DMS114 treated with DMSO at 0.1 percent for 48 hours (cell line): ENCODE results near the gene LST1.
A peak's percentile ranks its signal among the peaks of the same experiment; 100 is the strongest.

Experiments
- DNase-seq: peaks from one replicate; lab custom pipeline; 2025; ENCODE audit not compliant: unreplicated experiment; lab: John Stamatoyannopoulos, UW

LST1 gene

DNA sequence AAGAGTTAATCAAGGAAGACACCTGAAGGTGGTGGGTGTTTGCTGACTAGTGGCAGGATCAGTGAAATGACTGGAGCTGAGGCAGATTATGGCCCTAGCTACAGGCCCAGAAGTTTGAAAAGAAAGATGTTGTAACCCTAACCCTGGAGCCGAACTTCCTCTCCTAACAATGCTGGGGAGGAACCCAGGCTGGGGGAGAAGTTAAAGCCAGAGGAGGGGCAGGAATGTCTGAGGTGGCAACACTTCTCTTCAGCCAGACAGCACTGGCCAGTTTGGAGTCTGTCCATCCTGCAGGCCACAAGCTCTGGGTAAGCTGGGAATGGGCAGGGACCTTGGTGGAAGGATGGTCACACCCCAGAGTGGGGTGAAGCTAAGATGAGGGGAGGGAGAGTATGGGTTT lies at the start of gene LST1:
LST1 (plus strand) TSS at position 270 of the 400 bp plus-strand sequence. CDS start 1,023 bp downstream, outside the sequence.
- DNase-seq: no peak

- no peak for DNase-seq
Observed at GRCh38 chr6:31538805-31539400, 47.2 kb upstream of the LST1 start.

GRCh38 chr6:31540640-31541039 lies 45.4 kb upstream of the LST1 start:
- no peak for DNase-seq

DNA sequence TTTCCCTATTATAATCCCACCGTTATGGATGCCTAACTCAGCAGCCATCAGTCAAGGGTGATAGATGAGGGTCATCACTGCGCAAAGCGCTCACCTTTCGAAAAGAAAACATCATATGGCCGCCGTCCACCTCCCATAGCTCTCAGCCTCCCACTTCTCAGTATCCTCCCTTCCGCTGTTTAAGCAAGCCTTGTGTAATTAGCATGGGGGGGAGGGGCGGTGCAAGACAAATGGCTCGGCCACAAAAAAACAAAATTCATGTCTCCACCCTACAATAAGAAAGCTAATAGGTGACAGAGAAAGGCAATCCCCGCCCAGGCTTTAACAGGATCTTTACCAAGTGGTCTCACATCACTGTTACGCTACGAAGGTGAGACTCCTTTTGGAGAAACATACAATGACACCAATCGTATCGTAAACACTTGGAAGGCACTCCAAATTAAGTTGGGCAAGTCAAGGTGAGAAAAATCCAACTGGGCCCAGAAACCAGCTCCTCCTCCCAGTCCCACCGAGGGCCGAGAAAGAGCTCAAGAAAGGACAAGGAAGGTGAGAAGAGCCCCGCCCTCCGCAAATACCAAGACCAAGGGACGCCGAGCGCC lies 44.9 kb upstream of the LST1 start:
- no peak for DNase-seq

GRCh38 chr6:31541658-31542521 lies 44.2 kb upstream of the LST1 start, which contains the start of gene DDX39B:
Gene DDX39B (minus strand): TSS chr6:31542003. CDS start chr6:31540532, 1,471 bp downstream.
- peak; percentile 98 for DNase-seq

DNA sequence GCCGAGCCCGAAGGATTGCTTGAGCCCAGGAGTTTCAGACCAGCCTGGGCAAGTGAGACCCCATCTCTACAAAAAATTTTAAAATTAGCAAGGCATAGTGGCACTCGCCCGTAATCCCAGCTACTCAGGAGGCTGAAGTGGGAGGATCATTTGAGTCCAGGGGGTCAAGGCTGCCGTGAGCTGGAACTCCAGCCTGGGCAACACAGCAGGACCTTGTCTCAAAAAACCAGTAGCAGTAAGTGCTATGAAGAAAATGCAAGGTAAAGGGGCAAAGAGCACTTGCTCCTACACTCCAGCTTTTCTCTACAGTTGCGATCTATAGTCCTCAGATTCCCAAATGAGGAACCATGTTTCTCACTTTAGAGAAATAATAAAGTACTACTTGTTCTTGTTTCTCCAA lies 42.4 kb upstream of the LST1 start:
- no peak for DNase-seq

GRCh38 chr6:31544676-31545075 lies 41.4 kb upstream of the LST1 start:
- no peak for DNase-seq

DNA sequence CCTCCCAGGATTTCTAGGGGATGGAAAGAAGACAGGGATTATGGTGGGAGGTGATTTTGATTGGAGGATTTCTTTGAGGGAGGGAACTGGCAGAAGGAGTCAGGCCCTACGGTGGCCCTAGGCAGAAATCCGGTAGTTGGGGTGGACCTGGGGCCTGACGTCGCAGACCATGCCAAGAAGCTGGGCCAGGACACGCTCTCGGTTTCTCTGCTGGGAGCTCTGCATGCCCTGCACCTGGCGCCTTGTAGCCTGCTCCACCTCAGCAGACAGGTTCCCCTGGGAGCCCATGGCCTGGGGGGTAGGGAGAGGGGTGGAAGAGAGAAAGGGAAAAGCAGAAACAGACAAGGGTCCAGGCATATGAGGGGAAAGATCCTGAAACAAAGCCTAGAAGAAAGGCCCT lies 40.8 kb upstream of the LST1 start:
- DNase-seq: no peak

- DNase-seq: peak; percentile 91
Observed at GRCh38 chr6:31546339-31546957, 39.6 kb upstream of the LST1 start, which contains the start of gene ATP6V1G2. Gene ATP6V1G2 (minus strand): TSS chr6:31546608. CDS start chr6:31546559, 49 bp downstream.

- peak; percentile 99 for DNase-seq
Observed at GRCh38 chr6:31546958-31547726, 38.9 kb upstream of the LST1 start, which contains the start of gene NFKBIL1. Gene NFKBIL1 (plus strand): TSS chr6:31547608. CDS start chr6:31547695, 87 bp downstream.

GRCh38 chr6:31547727-31548543 lies 38.1 kb upstream of the LST1 start:
- no peak for DNase-seq

- DNase-seq: no peak
Observed at GRCh38 chr6:31548544-31548873, 37.6 kb upstream of the LST1 start.

GRCh38 chr6:31551371-31551770 lies 34.7 kb upstream of the LST1 start:
- peak; percentile 62 for DNase-seq

DNA sequence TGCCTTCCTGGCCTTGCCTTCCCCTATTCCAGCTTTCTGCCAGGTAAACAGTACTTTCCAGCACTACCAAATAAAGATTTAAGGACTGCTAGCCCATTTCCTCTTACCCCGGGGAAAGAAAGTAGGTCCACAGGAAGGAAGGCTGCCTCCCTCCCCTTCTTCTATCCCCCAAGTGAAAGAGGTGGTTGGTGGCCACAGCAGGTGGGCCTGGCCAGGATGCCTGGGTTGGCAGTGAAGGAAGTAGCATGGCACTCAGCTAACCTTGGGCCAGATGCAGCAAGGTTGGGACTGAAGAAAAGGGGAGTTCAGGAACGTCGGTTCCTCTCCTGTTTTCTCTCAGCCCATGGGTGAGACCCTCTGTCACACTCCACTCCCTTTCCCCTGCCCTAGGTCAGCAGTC lies 29.8 kb upstream of the LST1 start:
- DNase-seq: no peak

DNA sequence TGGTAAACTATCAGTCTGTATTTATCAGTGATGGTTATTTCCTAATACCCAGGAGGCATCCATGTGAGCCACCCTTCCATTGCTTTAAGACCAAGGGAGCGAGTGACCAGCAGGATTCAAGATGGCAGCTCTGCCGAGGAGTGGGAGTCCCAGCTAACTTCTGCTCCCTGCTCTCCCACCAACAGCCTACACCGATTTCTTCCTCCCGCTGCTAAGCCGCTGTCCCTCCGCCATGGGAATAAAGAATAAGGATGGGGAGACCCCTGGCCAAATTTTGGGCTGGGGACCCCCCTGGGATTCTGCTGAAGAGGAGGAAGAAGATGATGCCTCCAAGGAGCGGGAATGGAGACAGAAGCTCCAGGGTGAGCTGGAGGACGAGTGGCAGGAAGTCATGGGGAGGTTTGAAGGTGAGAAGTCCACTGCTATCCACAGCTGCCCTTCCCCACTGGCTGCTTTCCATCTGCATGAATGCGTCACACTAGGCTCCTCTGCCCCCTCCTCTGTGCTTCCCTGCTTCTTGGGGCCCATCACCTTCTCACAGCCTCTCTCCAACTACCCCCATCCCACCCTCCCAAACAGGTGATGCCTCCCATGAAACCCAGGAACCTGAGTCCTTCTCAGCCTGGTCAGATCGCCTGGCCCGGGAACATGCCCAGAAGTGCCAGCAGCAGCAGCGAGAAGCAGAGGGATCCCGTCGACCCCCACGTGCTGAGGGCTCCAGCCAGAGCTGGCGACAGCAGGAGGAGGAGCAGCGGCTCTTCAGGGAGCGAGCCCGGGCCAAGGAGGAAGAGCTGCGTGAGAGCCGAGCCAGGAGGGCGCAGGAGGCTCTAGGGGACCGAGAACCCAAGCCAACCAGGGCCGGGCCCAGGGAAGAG lies 28.4 kb upstream of the LST1 start:
- no peak for DNase-seq

DNA sequence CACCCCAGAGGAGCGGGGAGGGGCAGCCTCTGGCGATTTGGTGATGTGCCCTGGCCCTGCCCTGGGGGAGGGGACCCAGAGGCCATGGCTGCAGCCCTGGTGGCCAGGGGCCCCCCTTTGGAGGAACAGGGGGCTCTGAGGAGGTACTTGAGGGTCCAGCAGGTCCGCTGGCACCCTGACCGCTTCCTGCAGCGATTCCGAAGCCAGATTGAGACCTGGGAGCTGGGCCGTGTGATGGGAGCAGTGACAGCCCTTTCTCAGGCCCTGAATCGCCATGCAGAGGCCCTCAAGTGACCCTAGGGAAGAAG lies 27.8 kb upstream of the LST1 start:
- DNase-seq: no peak

DNA sequence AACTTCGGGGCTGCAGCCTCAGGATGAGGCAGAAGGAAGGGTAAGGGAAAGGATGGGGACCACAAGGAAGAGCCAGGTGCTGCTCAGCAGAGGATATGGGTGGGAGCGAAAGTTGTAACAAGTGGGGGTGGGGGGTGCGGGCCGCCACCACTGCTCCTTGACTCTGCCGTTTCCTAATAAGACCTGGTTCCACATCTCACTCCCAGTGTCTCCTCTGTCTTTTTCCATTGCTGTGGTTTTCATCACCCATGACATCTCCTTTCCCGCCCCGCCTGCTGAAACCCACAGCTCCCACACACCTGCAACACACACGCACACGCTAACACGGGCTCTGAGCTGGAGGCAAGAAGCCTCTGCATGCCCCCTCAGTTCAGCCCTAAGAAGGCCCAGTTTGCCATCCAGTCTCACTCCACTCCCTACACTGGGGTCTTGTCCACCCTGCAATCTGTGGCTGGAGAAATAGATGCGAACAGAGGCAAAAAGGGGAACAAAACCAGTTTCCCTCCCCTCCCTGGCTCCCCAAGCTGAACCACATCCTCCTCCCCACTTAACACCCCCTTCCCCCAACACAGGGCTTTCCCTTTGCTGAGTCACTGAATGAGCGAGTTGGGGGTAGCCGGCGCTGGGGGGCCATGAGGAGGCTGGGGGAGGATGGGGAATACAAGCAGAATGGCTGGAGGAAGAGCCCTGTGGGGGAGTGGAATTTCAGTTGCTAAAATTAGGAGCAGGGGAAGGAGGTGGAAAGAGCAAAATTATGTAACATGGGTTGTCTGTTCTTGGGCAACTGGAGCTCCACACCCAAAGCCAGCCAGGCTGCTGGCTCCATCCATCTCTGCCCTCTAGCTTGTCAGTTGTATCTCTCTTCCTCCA lies 27.2 kb upstream of the LST1 start:
- DNase-seq: no peak

- no peak for DNase-seq
Observed at GRCh38 chr6:31559606-31559957, 26.5 kb upstream of the LST1 start.
